Left ventricle myocardium superior (tissue), 1 donor: Measurements from ENCODE around the gene NTM. TPM values are rescaled to one million over a fixed set of nuclear protein-coding genes. Genes with fewer than 3 reads are reported as not detected.

Experiments
- ATAC-seq: fragments of 200-7000 bp; cut with Tn5 transposase; one replicate; pipeline ENCODE4 v1.9.1; 2020; ENCODE audit warnings: mild to moderate bottlenecking, moderate library complexity
- DNase-seq: peaks from one replicate; pipeline ENCODE4 v3.0.0-alpha.2; 2020
- intact Hi-C: fragments of 100-400 bp; cut with micrococcal nuclease; formaldehyde crosslinking; loops from one replicate; pipeline ENCODE4 v1.11.0; 2022
- total RNA-seq: library from RNA; stranded (reverse); fragmentation: NEBNext Ultra II Directional; extraction: Animal tissue kit (Norgen Biotek cat#: 25700); gene quantifications from one replicate; pipeline ENCODE4 v1.2.1, GENCODE V29; 2021
- donor health status: DM: no; HTN: yes; CAD: no; lungs with severe emphysema.

Gene NTM
- total RNA-seq, 1 donor from 2014 or later = 3.3 TPM

DNA sequence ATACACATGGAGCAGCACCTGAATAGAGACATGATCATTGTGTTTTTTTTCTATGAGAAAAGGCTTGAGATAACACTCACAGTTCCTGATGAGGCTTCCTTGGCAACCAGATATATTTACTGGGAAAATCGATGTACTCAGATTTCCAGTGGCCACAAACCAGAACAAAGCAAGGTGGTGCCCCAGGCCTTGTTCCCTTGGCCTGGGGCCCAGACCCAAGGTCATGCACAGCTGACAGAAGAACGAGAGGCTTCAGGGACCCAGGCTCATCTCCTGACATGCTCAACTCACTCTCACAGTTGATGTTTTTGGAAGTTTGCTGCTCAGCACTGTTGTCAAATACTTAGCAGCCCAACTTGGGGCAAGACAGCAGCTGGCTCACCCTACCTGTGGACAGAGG lies 281.8 kb downstream of the NTM start:
- DNase-seq = no peak
- intact Hi-C loops = no loop called here
- ATAC-seq = no peak

DNA sequence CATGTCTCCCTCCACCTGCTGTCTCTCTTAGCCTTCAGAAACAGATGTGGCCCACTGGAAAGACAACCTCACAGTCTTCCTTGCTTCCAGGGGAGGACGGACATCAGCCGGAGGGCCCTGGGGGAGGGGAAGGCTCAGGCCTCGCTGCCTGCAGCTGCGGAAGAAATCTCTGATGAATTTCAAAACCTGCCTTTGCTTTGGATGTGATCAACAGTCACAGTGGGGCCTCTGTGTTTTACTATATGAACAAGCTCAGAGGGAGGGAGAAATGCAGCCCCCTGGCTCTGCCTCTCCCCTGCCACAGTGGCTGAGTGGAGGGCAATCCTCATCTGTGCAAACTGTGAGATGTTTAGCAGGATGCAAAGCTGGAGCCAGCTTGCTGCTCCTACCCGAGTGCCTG lies 282.8 kb downstream of the NTM start:
- no peak for DNase-seq
- intact Hi-C loops = no loop called here
- ATAC-seq = no peak

DNA sequence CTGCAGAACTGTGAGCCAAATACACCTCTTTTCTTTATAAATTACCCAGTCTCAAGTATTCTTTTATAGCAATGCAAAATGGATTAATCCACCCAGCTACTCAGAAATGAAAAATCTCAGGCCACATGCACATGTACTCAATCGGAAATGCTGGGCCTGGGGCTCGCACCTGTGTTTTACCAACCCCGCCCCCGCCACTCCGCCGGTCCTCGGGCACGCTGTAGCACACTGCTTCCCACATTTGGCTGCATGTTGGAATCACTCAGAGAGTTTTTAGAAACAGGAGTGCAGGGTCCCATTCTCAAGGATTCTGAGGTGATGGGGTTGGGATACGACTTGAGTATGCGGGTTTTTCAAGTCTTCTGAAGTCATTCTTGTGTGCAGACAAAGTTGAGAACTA lies 284.4 kb downstream of the NTM start:
- intact Hi-C loops = no loop called here
- DNase-seq = no peak
- ATAC-seq = no peak

DNA sequence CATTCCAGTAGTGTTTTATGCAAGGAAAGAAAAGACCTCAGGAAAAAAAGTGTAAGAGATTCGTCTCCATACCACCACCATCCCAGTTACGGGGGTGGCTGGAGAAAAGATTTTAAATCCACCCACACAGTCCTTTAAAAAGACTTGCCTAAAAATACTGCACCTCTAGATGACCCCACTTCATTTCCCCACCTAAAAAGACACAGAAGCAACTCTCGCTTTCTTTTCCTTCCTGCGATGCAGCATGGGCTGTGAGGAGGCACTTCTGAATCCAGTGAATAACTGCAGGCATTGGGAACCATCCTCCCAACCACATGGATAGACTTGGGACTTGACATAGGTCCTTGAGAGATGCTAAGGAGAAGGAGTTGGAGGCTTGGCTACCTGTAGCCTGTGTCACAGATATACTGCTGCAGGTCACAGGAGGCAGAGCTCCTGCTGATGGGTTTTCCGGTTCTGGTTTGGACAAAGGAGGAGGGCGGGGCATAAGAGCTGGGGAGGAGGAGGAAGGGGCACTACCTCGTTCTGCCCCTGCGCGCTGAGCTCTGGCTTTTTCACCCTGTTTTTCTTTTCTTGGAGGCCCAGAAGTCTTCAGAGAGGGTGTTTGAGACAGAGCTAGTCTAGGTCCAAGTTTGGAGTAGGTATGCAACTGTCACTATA lies 285.9 kb downstream of the NTM start:
- no peak for ATAC-seq
- intact Hi-C loops = no loop called here

DNA sequence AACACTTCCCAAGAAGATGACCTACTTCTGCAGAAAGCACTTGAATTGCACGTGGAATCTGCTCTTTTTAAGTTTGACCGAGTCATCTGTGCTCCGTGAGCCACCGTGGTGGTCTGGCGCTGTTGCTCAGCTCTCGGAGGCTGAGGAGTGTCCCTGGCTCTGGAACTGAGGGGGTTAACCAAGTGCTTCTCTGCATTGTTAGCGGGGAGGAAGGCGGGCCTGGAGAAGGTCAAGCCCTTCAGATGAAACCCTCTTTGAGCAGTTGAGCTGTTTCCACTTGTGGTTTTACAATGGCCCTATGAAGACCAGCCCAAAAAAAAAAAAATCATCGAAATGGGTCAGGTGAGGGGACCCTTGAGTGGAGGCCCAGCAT lies 286.4 kb downstream of the NTM start:
- DNase-seq (no peak), ATAC-seq (no peak)
- intact Hi-C loops = no loop called here

More for the DNA sequence above, 285.9 kb downstream of the NTM start:
- no peak for DNase-seq

DNA sequence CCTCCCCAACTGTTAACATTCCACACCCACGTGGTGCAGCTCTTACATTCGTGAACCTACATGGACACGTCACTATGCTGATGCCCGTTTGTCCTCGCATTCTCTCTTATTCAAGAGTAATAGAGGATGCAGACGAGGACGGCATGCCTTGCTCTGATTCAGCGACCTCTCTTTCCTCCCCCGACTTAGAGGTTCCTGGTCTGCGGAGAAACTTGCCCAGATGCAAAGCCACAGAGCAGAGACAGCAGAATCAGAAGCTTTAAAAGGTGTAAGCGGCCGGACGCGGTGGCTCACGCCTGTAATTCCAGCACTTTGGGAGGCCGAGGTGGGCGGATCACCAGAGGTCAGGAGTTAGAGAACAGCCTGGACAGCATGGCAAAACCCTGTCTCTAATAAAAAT lies 288.0 kb downstream of the NTM start:
- DNase-seq (no peak), ATAC-seq (no peak)
- intact Hi-C loops = no loop called here

DNA sequence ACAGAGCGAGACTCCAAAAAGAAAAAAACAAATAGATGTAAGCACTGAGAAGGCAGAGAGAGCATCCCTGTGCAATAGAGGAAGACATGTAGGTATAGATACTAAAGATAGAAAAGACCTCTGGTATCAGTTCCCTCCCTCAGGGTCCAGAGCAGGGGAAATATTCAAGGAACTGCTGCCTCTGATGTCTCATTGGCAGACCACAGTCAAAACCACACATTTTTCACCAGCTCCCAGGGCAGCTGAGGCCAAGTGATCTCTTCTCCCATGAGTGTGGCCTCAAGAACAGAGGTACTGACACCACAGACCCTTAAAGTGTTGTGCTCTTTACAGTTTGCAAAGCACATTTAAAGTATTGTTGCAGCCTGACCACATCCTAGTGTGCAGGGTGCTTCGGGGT lies 288.5 kb downstream of the NTM start:
- no peak for ATAC-seq
- DNase-seq = no peak
- intact Hi-C loops = no loop called here

DNA sequence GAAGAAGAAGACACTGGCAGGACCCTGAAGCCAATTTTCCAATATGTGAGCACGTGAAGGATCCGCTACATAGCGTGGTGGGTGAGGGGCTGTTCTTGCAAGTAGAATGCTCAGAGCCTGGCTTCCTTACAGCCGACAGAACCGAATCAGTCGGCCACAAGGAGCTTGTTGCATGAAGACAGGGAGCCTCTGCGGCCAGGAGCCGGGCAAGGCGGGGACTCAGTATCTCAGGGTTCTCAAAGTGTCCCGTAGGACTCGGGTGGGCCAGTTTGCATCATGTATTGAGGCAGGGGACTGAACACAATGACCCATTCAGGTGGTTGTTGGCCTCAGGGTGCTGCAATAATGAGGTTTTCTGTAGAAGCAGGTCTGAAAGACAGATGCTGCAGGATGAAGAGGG lies 289.5 kb downstream of the NTM start:
- ATAC-seq (no peak), DNase-seq (no peak)
- intact Hi-C loops = no loop called here

DNA sequence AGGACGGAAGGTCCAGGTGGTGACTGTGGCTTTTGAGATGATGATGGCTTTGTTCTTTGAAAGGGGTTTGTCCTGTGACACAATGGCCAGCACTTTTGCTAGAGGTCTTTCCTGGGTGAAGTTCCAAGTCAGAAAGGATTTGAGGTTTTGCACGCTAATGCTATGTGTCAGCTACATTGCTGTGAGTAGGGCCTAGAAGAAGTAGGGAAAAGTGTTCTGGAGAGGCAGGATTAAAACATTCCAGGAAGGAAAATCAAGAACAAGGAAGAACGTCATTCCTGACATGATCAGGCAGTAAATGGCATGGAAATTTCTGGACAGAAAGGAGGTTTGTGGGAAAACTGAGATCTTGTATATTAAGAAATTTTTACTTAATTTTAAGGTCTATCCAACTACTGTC lies 290.7 kb downstream of the NTM start:
- intact Hi-C loops = no loop called here
- no peak for ATAC-seq
- DNase-seq = no peak

DNA sequence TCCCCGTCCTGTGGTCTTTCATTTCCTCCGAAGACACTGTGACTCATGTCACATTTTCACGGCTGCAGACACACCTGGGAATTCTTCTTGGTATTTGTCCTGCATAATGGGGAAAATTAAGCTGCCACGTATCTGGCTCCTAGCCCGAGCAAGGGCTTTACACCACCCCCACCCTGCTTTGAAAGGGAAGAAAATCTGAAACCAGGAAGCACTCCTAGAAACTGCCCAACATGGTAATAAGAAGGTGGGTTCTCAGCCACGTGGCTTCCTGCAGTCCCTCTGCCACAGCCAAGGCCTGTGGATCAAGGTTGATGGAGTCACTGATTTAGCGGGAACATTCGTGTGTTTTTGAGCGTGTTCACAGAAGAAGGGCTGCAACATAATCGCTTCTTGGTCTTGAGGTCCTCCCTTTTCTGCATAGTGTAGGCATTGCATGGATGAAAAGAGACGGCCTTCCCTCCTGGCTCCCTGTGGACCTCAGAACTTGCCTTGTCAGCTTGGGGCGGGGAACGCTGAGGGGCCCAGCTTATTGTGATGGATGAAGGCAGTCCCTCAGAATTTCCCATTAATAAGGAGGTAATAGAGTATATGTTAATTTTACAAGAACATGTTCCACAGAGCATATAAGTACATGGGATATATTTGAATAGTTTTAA lies 292.0 kb downstream of the NTM start:
- ATAC-seq = no peak
- intact Hi-C loops = no loop called here
- DNase-seq = no peak

DNA sequence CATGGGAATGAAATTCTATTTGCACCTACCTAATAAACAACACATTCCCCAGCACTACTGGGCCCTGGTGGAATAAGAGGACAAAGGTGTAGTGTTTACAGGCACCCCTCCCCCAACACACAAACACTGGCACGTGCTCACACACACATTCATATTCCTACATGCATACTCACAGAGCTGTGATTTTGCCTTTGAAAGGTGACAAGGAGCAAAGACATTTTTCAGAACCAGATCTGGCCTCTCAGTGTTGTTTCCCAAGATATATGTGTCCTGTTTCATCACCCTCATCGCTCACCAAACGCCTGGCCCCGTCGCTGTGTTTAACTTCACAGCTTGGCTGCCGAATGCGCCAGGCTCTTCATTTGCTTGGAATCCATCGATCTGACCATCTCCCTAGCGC lies 292.6 kb downstream of the NTM start:
- DNase-seq (no peak), ATAC-seq (no peak)
- intact Hi-C loops = no loop called here

DNA sequence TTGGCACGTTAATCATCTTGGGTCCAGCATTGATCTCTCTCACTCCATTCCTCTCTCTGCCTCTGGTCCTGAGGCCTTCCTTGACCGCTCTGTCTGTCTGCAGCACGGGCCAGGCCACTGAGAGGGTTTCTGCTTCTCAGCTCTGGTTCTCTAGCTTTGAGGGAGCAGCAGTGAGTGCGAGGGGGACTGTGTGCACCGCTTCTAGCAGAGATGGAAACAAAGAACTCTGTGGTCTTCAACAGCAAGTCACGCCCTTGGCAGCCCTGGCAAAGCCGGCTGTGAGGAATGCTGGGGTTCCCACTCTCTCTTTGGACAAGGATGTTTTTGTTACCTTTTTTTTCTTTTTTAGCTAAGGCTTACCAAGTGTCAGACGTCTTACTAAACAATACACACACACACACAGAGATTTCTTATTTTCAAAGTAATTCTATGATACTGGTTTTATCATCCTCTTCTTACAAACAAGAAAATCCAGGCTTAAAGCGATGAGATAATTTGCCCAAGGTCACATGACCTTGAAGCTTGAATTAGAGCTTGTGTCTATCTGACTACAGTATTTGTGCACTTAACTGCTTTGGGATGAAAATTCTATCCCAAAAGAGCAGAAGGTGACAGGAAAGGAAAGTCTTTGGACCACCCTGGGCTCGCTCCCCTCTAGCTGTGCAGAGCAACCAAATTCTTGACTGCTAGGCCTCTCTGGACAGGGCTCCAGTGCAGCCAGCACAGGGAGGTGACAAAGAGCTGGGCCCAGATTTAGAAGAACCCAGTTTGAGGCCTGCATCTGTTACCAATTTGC lies 293.2 kb downstream of the NTM start:
- DNase-seq (no peak), ATAC-seq (no peak)
- intact Hi-C loops = no loop called here

DNA sequence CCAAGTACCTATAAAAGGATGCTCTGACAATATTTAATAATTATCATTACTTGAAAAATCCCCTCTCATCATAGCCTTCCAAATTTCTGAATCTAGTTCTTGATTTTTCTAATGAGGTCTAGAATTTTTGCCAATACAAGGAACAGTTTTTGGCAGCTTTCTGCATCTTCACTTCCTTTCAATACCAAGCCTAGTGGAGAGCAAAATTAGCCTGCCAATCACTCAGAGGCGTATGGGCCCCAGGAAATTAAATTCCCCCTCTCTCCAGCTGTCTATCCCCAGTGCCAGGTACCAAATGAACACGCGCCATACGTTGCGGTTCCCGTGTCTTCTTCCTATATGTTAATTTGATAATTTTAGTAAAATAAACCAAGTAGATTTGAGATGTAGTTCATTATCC lies 293.9 kb downstream of the NTM start:
- DNase-seq (no peak), ATAC-seq (no peak)
- intact Hi-C loops = no loop called here

DNA sequence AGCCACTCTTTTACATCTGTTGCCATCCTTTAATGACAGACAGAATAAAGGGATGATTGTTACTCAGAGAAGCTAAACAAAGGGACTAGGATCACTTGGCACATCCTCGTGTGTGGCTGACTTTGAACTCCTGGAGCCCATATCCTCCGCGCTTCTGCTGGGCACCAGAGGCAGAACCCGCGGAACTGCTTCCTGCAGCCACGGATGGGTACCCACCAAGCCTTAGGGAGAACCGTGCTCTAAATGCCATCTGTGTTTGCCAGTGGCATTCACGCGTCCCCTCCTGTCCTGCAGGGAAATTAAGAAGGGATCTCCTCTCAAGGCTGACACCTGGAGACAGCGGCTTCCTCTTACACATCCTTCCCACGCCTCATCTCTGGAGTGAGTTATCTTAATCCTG lies 294.4 kb downstream of the NTM start:
- no peak for ATAC-seq
- no peak for DNase-seq
- intact Hi-C loops = no loop called here

DNA sequence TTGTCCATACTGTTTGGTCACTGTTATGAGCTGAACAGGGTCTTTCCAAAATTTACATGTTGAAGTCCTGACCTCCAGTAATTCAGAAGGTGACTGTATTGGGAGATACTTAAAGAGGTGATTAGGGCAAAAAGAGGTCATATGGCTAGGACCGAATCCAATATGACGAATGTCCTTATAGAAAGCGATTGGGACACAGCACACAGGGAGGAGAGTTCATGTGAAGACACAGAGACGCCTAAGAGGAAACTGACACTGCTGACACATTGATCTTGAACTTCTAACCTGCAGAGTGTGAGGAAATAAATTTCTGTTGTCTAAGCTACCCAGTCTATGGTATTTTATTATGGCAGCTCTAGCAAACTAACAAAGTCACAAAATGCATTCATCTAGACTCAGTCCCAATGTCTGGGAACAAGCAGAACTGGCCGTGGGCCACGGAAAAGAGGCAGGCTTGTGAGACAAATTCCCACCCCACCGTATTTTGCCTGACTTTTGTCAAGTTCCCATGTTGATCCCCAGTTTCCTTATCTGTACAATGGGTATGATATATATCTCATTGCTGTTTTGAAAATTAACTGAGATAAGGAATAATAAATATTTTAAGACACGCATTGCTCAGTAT lies 295.0 kb downstream of the NTM start:
- DNase-seq = no peak
- intact Hi-C loops = no loop called here
- no peak for ATAC-seq

DNA sequence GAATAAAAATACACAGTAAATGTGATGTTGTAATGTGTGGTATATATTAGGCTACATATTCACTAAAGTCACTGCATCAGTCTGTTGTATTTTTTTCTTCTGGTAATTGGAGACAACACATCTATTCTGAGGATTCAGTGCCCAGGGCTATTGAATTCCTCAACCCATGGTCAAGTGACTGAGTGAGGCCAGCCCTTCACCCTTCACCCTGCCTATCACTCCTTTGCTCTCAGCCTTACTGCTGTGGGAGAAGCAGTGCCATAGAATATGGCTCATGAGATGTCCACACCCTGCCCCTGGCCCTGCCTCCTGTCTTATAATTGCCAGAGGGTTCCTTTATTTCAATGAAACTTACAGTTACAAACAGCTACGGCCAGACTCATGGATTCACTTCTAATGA lies 295.6 kb downstream of the NTM start:
- ATAC-seq = no peak
- intact Hi-C loops = no loop called here

DNA sequence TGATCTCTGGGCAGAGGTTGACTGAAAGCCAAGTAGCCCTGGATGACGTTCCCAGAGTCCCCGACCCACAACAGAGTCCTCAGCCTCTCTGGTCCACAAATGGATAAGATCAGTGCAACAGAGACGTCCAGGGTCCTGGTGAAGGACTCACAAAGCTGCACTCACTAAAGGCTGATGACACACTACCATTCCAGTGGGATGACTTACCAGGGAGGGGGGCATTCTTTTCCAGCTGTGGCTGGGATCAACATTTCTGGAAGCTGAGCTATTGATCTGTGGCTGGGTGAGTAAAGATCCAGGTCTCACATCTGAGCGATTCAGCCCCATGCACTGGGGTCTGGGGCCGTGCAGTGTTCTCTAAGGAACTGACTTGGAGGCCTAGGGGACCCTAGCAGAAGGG lies 296.2 kb downstream of the NTM start:
- DNase-seq (no peak), ATAC-seq (no peak)
- intact Hi-C loops = no loop called here

More for the DNA sequence above, 295.6 kb downstream of the NTM start:
- no peak for DNase-seq

DNA sequence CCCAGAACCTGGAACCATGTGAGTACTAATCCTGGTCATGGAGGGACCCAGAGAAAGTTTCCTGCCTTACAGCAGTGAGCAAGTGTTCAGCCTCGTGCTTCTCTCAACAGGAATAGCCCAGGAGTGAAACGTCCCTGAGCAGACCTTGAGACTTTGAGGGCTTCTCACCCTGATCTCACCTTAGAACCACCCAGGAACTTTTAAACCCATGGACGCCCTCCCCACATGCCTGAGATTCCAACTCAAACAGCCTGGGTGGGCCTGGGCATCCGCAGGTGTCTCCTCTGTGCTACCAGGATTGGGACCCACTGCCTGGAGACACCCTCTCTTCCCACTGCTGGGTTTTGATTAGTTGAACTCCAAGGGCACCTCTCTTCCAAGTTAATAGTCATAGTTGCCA lies 297.2 kb downstream of the NTM start:
- ATAC-seq = no peak
- no peak for DNase-seq
- intact Hi-C loops = no loop called here

DNA sequence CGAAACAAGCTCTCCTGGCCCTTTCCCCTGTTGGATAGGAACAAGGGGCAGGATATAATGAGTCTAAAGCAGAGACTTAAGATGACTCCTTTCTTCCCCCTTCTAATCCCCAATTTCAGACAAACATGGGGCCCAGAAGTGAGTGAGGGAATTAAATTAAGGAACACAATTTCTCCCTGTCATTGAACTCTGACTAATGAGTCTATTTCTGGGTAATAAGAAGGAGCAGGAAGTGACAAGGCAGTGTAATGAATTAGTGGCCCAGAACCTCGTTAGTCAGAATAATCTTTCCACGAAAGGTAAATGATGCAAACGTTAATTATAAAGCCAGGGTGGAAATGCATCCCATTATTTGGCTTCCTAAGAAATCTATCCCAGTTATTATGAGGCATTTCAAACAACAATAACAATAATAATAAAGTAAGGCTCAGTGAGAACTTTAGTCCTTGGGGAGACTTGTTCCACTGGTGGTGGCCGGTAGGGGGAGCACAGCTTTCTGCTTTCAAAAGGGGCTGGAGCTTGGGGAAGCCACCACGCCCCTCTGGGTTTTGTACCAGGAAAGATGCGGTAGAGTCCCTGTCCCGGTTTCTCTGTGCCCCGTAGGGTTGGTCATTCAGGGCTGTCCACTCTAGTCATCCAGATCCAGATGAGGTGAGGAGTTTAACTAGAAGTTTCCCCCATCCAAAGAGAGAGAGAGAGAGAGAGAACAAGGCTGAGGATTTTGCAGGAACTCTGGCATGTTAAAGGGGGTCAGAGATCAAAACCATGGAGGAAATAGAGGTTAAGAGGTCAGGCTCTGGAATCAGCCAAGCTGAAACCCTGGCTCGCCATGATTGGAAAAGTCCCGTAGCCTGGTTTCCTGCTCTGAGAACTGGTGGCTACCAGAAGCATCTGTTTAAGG lies 298.3 kb downstream of the NTM start:
- peak; percentile 48 for DNase-seq
- peak; percentile 23 for ATAC-seq
- intact Hi-C loops = no loop called here
